DMS79 treated with DMSO at 0.1 percent for 48 hours (cell line): ENCODE data around the gene GPR17.

ENCODE experiments used
- DNase-seq: peaks from one replicate; lab custom pipeline; 2025; lab: John Stamatoyannopoulos, UW

The GPR17 gene

GRCh38 chr2:127671557-127672302, 25.8 kb downstream of the GPR17 start:
- DNase-seq, result no peak

GRCh38 chr2:127672341-127673224, 26.6 kb downstream of the GPR17 start:
- no peak for DNase-seq

- DNase-seq, result no peak
Observed at GRCh38 chr2:127673291-127674069, 27.5 kb downstream of the GPR17 start.

GRCh38 chr2:127674241-127675209, 28.6 kb downstream of the GPR17 start:
- DNase-seq, result no peak

GRCh38 chr2:127675331-127676261, 29.6 kb downstream of the GPR17 start, which contains the start of gene LIMS2:
Gene LIMS2, minus strand, starts transcription at chr2:127675530. Its CDS starts 506 bp downstream, at chr2:127675024.
- peak; percentile 22 for DNase-seq

GRCh38 chr2:127676906-127677305, 31.0 kb downstream of the GPR17 start:
- peak; percentile 13 for DNase-seq

- no peak for DNase-seq
Observed at GRCh38 chr2:127678531-127678930, 32.6 kb downstream of the GPR17 start.

- DNase-seq, result no peak
Observed at GRCh38 chr2:127678991-127679390, 33.0 kb downstream of the GPR17 start.

GRCh38 chr2:127679680-127680361, 33.9 kb downstream of the GPR17 start:
- no peak for DNase-seq

GRCh38 chr2:127680706-127681287, 34.8 kb downstream of the GPR17 start:
- no peak for DNase-seq

- DNase-seq, result peak; percentile 15
Observed at GRCh38 chr2:127681288-127681804, 35.4 kb downstream of the GPR17 start.

- DNase-seq, result no peak
Observed at GRCh38 chr2:127681976-127682857, 36.3 kb downstream of the GPR17 start.

- DNase-seq, result no peak
Observed at GRCh38 chr2:127683056-127683455, 37.1 kb downstream of the GPR17 start.

GRCh38 chr2:127683757-127684156, 37.8 kb downstream of the GPR17 start:
- no peak for DNase-seq

GRCh38 chr2:127685410-127686080, 39.6 kb downstream of the GPR17 start:
- no peak for DNase-seq

- no peak for DNase-seq
Observed at GRCh38 chr2:127688405-127688804, 42.5 kb downstream of the GPR17 start.

GRCh38 chr2:127690696-127691095, 44.7 kb downstream of the GPR17 start:
- DNase-seq, result no peak
